Natural killer cell (primary cell): ENCODE data around the gene UNC50. TPM values are rescaled to one million over a fixed set of nuclear protein-coding genes. Genes with fewer than 3 reads are reported as not detected.

ENCODE experiments used
- ATAC-seq, 3 donors: fragments of 150-1000 bp in 2 of 3; fragments of 200-7000 bp in 1 of 3; cut with Tn5 transposase; 1 replicate in 1 of 3; 2 replicates in 2 of 3; pipeline ENCODE4 v1.10.0; 2021; ENCODE audit warnings: mild to moderate bottlenecking in 2 of 3, moderate library complexity in 2 of 3
- DNase-seq, 2 donors: peaks; one replicate each; pipeline versions ENCODE4 v3.0.0 to v3.0.0-alpha.2; 2013 to 2021; ENCODE audit warnings: mixed read lengths in 1 of 2
- H3K27ac ChIP-seq: one replicate; pipeline ENCODE4 v1.5.1; 2013; ENCODE audit warnings: mild to moderate bottlenecking, low read length
- H3K27me3 ChIP-seq: one replicate; pipeline ENCODE4 v1.6.1; 2013; ENCODE audit warnings: low read length; ENCODE audit not compliant: control insufficient read depth, insufficient read depth
- H3K36me3 ChIP-seq: one replicate; pipeline ENCODE4 v1.6.1; 2013; ENCODE audit warnings: low read length; ENCODE audit not compliant: control insufficient read depth, insufficient read depth
- H3K4me1 ChIP-seq: one replicate; pipeline ENCODE4 v1.6.1; 2013; ENCODE audit warnings: low read length; ENCODE audit not compliant: control insufficient read depth, insufficient read depth
- H3K4me3 ChIP-seq: one replicate; pipeline ENCODE4 v1.5.1; 2013; ENCODE audit warnings: low read length
- H3K9me3 ChIP-seq: one replicate; pipeline ENCODE4 v1.6.1; 2013; ENCODE audit warnings: low read length; ENCODE audit not compliant: control insufficient read depth, insufficient read depth
- H3K27ac Mint-ChIP-seq, 2 donors: one replicate each; pipeline ENCODE4 v1.8.0; 2022; ENCODE audit warnings: mild to moderate bottlenecking in 2 of 2, mixed read lengths in 2 of 2, moderate library complexity in 1 of 2
- H3K27me3 Mint-ChIP-seq, 2 donors: one replicate each; pipeline ENCODE4 v1.8.0; 2022; ENCODE audit warnings: low read depth in 2 of 2, mixed read lengths in 2 of 2
- H3K36me3 Mint-ChIP-seq: one replicate; pipeline ENCODE4 v1.8.0; 2022; ENCODE audit warnings: mixed read lengths
- H3K4me1 Mint-ChIP-seq, 2 donors: one replicate each; pipeline ENCODE4 v1.8.0; 2022; ENCODE audit warnings: mixed read lengths in 2 of 2
- H3K4me3 Mint-ChIP-seq: one replicate; pipeline ENCODE4 v1.8.0; 2022; ENCODE audit warnings: mild to moderate bottlenecking, moderate library complexity, mixed read lengths
- H3K9me3 Mint-ChIP-seq, 2 donors: one replicate each; pipeline ENCODE4 v1.8.0; 2022; ENCODE audit warnings: mixed read lengths in 2 of 2
- WGBS: methylation state at CpG from one replicate; pipeline ENCODE4 v1.1.7; 2013; ENCODE audit warnings: missing lambda C conversion rate; ENCODE audit not compliant: insufficient coverage; 5-methylcytosine and 5-hydroxymethylcytosine counted together
- intact Hi-C: fragments of 100-400 bp; cut with micrococcal nuclease; formaldehyde crosslinking; loops from one replicate; pipeline ENCODE4 v1.14.2; 2022
- total RNA-seq, 4 donors: library from RNA; stranded (reverse); fragments of 120-200 nt in 1 of 4; gene quantifications; one replicate each; pipeline versions ENCODE4 v1.2.3 to v1.2.4, GENCODE V29; 2013 to 2022
- TF ChIP-seq, protein P1 (sequence below): fragments of 200-600 bp; IDR thresholded peaks from one replicate; pipeline ENCODE4 v1.8.0; 2022; ENCODE audit warnings: antibody characterized with exemption

Gene UNC50
- total RNA-seq, 3 donors from 2014 or later (not counting 1 experiment from before 2014, with no cell fraction given), result 30.8 to 40.5 (median 32.1) TPM

DNA sequence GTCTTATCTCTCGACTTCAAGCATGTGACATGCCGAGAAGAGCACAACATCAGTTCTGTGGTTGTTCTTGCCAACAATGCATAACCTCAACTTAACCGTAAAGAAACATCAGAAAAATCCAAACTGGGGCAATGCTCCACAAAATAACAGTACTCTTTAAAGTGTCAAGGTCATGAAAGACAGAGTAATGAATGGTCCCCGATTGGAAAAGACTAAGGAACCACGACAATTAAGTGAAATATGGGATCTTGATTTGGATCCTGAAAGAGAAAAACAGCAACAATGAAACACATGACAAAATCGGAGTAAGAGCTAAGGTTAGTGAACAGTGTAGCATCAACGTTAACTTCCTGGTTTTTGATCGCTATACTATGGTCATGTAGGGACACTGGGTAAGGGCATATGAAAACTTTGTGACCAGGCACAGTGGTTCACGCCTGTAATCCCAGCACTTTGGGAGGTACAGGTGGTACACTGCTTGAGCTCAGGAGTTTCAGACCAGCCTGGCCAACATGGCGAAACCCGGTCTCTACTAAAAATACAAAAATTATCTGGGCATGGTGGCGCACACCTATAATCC, 55.2 kb downstream of the UNC50 start:
- ATAC-seq (peak; percentile 54 to 76 (median 74)), DNase-seq (peak; percentile 22 to 79)
- Histone ChIP-seq H3K4me1 (peaks cover 24% of the 10 kb centered on the region), H3K27ac (peak overlapping the region; percentile 92), H3K27me3 (no peaks in the 10 kb centered on the region), H3K4me3 (peak overlapping the region; percentile 57), H3K9me3 (no peaks in the 10 kb centered on the region), H3K36me3 (peaks cover 2% of the 10 kb centered on the region)
- Mint-ChIP-seq H3K36me3 (peaks cover 30% of the 10 kb centered on the region), H3K27ac (peak overlapping the region; percentile 90 to 96), H3K27me3 (no peaks in the 10 kb centered on the region), H3K9me3 (peaks cover 2 to 9% of the 10 kb centered on the region in 2 donors), H3K4me3 (peak overlapping the region; percentile 91), H3K4me1 (peaks cover 64 to 66% of the 10 kb centered on the region in 2 donors)
- TF ChIP-seq, protein P1, sequence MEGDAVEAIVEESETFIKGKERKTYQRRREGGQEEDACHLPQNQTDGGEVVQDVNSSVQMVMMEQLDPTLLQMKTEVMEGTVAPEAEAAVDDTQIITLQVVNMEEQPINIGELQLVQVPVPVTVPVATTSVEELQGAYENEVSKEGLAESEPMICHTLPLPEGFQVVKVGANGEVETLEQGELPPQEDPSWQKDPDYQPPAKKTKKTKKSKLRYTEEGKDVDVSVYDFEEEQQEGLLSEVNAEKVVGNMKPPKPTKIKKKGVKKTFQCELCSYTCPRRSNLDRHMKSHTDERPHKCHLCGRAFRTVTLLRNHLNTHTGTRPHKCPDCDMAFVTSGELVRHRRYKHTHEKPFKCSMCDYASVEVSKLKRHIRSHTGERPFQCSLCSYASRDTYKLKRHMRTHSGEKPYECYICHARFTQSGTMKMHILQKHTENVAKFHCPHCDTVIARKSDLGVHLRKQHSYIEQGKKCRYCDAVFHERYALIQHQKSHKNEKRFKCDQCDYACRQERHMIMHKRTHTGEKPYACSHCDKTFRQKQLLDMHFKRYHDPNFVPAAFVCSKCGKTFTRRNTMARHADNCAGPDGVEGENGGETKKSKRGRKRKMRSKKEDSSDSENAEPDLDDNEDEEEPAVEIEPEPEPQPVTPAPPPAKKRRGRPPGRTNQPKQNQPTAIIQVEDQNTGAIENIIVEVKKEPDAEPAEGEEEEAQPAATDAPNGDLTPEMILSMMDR, result no peak
- intact Hi-C loops, result loop anchor here (2.0 kb wide), 1 partner anchor 67 kb away; the partner anchor contains the start of gene MGAT4A
- 36% methylated on average over 12 of the region's 12 CpGs for WGBS

DNA sequence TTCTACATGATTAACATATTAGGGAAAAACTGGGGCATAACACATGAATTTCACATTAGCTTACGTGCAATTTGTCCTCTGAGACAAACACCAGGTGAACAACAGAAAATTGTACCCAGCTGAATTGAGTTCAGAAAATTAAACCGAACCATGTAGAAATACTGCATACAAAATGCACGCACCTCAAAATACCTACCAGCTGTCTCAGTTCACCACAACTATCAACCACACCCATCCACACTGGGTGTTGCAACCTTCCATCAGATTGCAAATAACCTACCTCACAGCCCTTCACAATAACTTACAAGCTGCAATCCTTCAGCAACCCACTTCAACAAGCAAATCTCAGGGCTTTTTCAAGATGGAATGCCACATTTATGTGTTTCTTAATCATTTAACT, 55.9 kb downstream of the UNC50 start:
- H3K4me3 Mint-ChIP-seq, result peak overlapping the region; percentile 91
- Histone ChIP-seq H3K27ac (peak overlapping the region; percentile 92), H3K4me3 (peak overlapping the region; percentile 57), H3K27me3 (no peaks in the 10 kb centered on the region), H3K9me3 (no peaks in the 10 kb centered on the region), H3K36me3 (peaks cover 1% of the 10 kb centered on the region), H3K4me1 (peaks cover 21% of the 10 kb centered on the region)
- peaks cover 58 to 60% of the 10 kb centered on the region in 2 donors for H3K4me1 Mint-ChIP-seq
- TF ChIP-seq, protein P1, result no peak
- intact Hi-C loops, result loop anchor here (2.0 kb wide), 1 partner anchor 66 kb away; the partner anchor contains the start of gene MGAT4A
- peak; percentile 26 to 81 for DNase-seq
- peak; percentile 43 to 69 (median 57) for ATAC-seq
- peaks cover 2 to 9% of the 10 kb centered on the region in 2 donors for H3K9me3 Mint-ChIP-seq
- peak overlapping the region; percentile 90 to 96 for H3K27ac Mint-ChIP-seq
- no peaks in the 10 kb centered on the region for H3K27me3 Mint-ChIP-seq
- peaks cover 30% of the 10 kb centered on the region for H3K36me3 Mint-ChIP-seq
- 20% methylated on average over 3 of the region's 3 CpGs for WGBS

DNA sequence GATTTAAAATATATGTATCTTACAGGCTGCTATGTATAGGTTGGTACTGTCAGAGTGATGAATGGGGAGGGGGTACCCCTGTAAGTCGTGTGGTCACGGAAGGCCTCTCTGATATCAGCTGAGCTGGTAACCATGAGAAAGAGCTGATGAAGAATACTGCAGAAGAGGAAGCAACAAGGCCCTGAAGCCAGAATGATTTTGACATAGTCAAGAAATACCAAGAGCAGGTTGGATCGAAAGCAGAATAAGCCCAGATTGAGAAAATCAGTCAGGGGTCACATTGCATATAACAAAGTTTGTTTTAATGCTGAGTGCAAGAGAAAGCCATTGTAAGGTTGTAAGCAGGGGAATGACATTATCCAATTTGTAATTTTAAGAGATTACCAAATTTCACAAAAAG, 57.3 kb downstream of the UNC50 start:
- Mint-ChIP-seq H3K4me3 (peak overlapping the region; percentile 52), H3K36me3 (peaks cover 28% of the 10 kb centered on the region), H3K27ac (peak overlapping the region; percentile 90 to 96), H3K9me3 (peaks cover 0 to 9% of the 10 kb centered on the region in 2 donors), H3K4me1 (peaks cover 48 to 49% of the 10 kb centered on the region in 2 donors), H3K27me3 (no peaks in the 10 kb centered on the region)
- H3K36me3 ChIP-seq, result peaks cover 4% of the 10 kb centered on the region
- peak overlapping the region; percentile 14 for H3K27ac ChIP-seq
- no peak overlapping the region for H3K4me3 ChIP-seq
- H3K27me3 ChIP-seq, result no peaks in the 10 kb centered on the region
- H3K4me1 ChIP-seq, result peaks cover 17% of the 10 kb centered on the region
- ATAC-seq (no peak), DNase-seq (no peak)
- TF ChIP-seq, protein P1, result no peak
- no peaks in the 10 kb centered on the region for H3K9me3 ChIP-seq
- WGBS, result 93% methylated on average over 3 of the region's 3 CpGs
- intact Hi-C loops, result loop anchor here (2.0 kb wide), 1 partner anchor 65 kb away; the partner anchor contains the start of gene MGAT4A

Other genes with a start within 250 kb of the UNC50 start
- gene INPP4A, start 163.7 kb upstream of the UNC50 start, total RNA-seq, result 100 to 1,000 TPM; 192 to 243 (median 225) TPM
- 10 to 100 TPM; 27.4 to 39.6 (median 36.1) TPM for gene COA5, start 77 bp upstream of the UNC50 start, total RNA-seq
- 100 to 1,000 TPM in 1 of 3 donors, 10 to 100 TPM in 2; 91.6 to 114 (median 96.4) TPM for gene MGAT4A, start 122.5 kb downstream of the UNC50 start, total RNA-seq